ENCODE results near the gene APOC1.
"Not testable (repeated sequence)": the region's sequence is repeated elsewhere in the genome, so short reads cannot be mapped to it uniquely, and the experiment has no call there.

DNA sequence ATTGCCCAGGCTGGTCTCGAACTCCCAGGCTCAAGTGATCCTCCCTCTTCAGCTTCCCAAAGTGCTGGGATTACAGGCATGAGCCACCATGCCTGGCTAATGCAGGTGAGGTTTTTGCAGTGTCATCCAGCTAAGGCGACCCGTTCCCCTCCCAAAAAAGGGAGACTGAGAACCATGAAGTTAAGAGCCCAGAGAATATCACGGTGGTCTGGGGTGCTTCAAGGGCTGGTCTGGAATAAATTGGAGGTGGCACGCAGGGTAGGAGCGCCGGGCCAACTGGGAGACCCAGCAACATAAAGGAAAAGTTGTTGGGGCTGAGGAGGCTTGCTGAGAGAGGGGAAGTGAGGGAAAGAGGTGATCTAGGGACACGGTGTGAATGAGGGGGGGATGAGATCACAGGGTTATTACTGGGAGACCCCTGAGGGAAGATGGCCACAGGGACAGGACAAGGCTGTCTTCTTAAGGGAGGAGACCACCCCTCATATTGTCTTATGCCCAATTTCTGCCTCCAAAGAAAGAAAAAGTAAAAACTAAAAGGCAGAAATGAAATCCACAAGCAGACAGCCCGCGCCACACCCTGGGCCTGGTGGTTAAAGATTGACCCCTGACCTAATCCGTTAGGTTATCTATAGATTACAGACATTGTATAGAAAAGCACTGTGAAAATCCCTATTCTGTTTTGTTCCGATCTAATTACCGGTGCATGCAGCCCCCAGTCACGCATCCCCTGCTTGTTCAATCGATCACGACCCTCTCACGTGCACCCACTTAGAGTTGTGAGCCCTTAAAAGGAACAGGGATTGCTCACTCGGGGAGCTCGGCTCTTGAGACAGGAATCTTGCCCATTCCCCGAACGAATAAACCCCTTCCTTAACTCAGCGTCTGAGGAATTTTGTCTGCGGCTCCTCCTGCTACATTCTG, 636 bp upstream of the APOC1 start:
- TF ChIP-seq ZNF70 (CRISPR knock-in tag; IDR thresholded peaks at IDR 0.05); ARNTL (CRISPR knock-in tag; IDR thresholded peaks at IDR 0.05; ENCODE audit: borderline replicate concordance, low read depth): not testable (repeated sequence)
- TF ChIP-seq, protein P1, sequence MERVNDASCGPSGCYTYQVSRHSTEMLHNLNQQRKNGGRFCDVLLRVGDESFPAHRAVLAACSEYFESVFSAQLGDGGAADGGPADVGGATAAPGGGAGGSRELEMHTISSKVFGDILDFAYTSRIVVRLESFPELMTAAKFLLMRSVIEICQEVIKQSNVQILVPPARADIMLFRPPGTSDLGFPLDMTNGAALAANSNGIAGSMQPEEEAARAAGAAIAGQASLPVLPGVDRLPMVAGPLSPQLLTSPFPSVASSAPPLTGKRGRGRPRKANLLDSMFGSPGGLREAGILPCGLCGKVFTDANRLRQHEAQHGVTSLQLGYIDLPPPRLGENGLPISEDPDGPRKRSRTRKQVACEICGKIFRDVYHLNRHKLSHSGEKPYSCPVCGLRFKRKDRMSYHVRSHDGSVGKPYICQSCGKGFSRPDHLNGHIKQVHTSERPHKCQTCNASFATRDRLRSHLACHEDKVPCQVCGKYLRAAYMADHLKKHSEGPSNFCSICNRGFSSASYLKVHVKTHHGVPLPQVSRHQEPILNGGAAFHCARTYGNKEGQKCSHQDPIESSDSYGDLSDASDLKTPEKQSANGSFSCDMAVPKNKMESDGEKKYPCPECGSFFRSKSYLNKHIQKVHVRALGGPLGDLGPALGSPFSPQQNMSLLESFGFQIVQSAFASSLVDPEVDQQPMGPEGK (CRISPR knock-in tag; IDR thresholded peaks at IDR 0.05; ENCODE audit: borderline replicate concordance): not testable (repeated sequence)
